HL-60/S4 treated with phorbol 12-myristate 13-acetate at 8.2 ng/mL for 4 days and 3 days (cell line): ENCODE data around the gene SPSB2.
"Not testable (repeated sequence)": the region's sequence is repeated elsewhere in the genome, so short reads cannot be mapped to it uniquely, and the experiment has no call there.

Source experiments
- in situ Hi-C: fragments of 300-500 bp; cut with MboI; formaldehyde crosslinking; loops from 2 replicates; pipeline ENCODE4 v1.15.0; 2022; ENCODE audit warnings: low sequenced_read_pairs

The SPSB2 gene

GRCh38 chr12:6871052-6871957 is 1.8 kb downstream of the SPSB2 start:
- in situ Hi-C loops = no loop called here

GRCh38 chr12:6870304-6870703 is 2.8 kb downstream of the SPSB2 start:
- in situ Hi-C loops = not testable (repeated sequence)

- in situ Hi-C loops = no loop called here
Observed at GRCh38 chr12:6869049-6870021, 3.8 kb downstream of the SPSB2 start.

GRCh38 chr12:6868211-6869048 is 4.7 kb downstream of the SPSB2 start:
- in situ Hi-C loops = no loop called here

GRCh38 chr12:6867413-6868210 is 5.5 kb downstream of the SPSB2 start, which contains the start of gene TPI1:
Gene TPI1 (plus strand): TSS chr12:6867531. CDS start chr12:6867567, 36 bp downstream.
- in situ Hi-C loops = no loop called here

GRCh38 chr12:6866920-6867412 is 6.1 kb downstream of the SPSB2 start:
- in situ Hi-C loops = no loop called here

GRCh38 chr12:6866163-6866919 is 6.8 kb downstream of the SPSB2 start:
- in situ Hi-C loops = no loop called here

- in situ Hi-C loops = not testable (repeated sequence)
Observed at GRCh38 chr12:6865307-6865706, 7.8 kb downstream of the SPSB2 start.

- in situ Hi-C loops = no loop called here
Observed at GRCh38 chr12:6863586-6864321, 9.3 kb downstream of the SPSB2 start.

GRCh38 chr12:6863033-6863432 is 10.1 kb downstream of the SPSB2 start:
- in situ Hi-C loops = no loop called here

GRCh38 chr12:6861391-6861790 is 11.7 kb downstream of the SPSB2 start:
- in situ Hi-C loops = no loop called here

GRCh38 chr12:6860942-6861341 is 12.2 kb downstream of the SPSB2 start:
- in situ Hi-C loops = no loop called here

- in situ Hi-C loops = no loop called here
Observed at GRCh38 chr12:6860116-6860515, 13.0 kb downstream of the SPSB2 start.

- in situ Hi-C loops = no loop called here
Observed at GRCh38 chr12:6858799-6859198, 14.3 kb downstream of the SPSB2 start.

GRCh38 chr12:6855322-6855721 is 17.8 kb downstream of the SPSB2 start:
- in situ Hi-C loops = no loop called here

GRCh38 chr12:6854036-6854435 is 19.1 kb downstream of the SPSB2 start:
- in situ Hi-C loops = no loop called here

- in situ Hi-C loops = no loop called here
Observed at GRCh38 chr12:6853626-6854025, 19.5 kb downstream of the SPSB2 start.

GRCh38 chr12:6852651-6853354 is 20.3 kb downstream of the SPSB2 start:
- in situ Hi-C loops = no loop called here
